K562 (cell line): ENCODE measurements around the gene MRPS18B. TPM values are rescaled to one million over a fixed set of nuclear protein-coding genes. Genes with fewer than 3 reads are reported as not detected.

Source experiments
- BMI1 ChIP-seq: fragments of 150-350 bp; IDR thresholded peaks from 2 replicates; pipeline ENCODE4 v1.6.1; 2014; ENCODE audit warnings: low read length
- BRD9 ChIP-seq: fragments of 450-650 bp; IDR thresholded peaks from 2 replicates; pipeline ENCODE4 v1.6.1; 2018; ENCODE audit warnings: low read depth; ENCODE audit not compliant: partially characterized antibody
- CBFA2T2 ChIP-seq: fragments of 450-650 bp; conservative IDR thresholded peaks from 2 replicates; pipeline ENCODE4 v1.6.1; 2017; ENCODE audit warnings: mild to moderate bottlenecking
- E2F3 ChIP-seq: fragments of 250-450 bp; sonication (Bioruptor Pico); IDR thresholded peaks from 2 replicates; pipeline ENCODE4 v1.4.0; 2020; ENCODE audit warnings: mild to moderate bottlenecking
- HIVEP1 ChIP-seq: fragments of 250-450 bp; sonication (Bioruptor Pico); IDR thresholded peaks from 2 replicates; pipeline ENCODE4 v1.4.0; 2020; ENCODE audit warnings: mild to moderate bottlenecking
- HMG20A ChIP-seq: fragments of 450-650 bp; formaldehyde crosslinking; conservative IDR thresholded peaks from 2 replicates; pipeline ENCODE4 v1.4.0; 2020; ENCODE audit warnings: mild to moderate bottlenecking, mixed read lengths
- HMGN3 ChIP-seq: IDR thresholded peaks from 2 replicates; pipeline ENCODE4 v1.6.1; 2011; ENCODE audit warnings: borderline replicate concordance, low read depth, mild to moderate bottlenecking, mixed read lengths, low read length; ENCODE audit not compliant: insufficient read length; ENCODE audit errors: extremely low read depth
- IRF2 ChIP-seq: sonication (generic); formaldehyde crosslinking; IDR thresholded peaks from 2 replicates; pipeline ENCODE4 v1.8.1; 2022; ENCODE audit warnings: mild to moderate bottlenecking, missing genetic modification reagents
- LCOR ChIP-seq: sonication (generic); formaldehyde crosslinking; IDR thresholded peaks from 2 replicates; pipeline ENCODE4 v1.8.0; 2022; ENCODE audit warnings: mild to moderate bottlenecking, missing genetic modification reagents
- NKRF ChIP-seq: fragments of 450-650 bp; IDR thresholded peaks from 2 replicates; pipeline ENCODE4 v1.6.1; 2016; ENCODE audit warnings: borderline replicate concordance
- NR1H2 ChIP-seq: sonication (generic); formaldehyde crosslinking; IDR thresholded peaks from 2 replicates; pipeline ENCODE4 v1.4.0; 2020; ENCODE audit warnings: mild to moderate bottlenecking, missing genetic modification reagents
- RBBP5 ChIP-seq: fragments of 200-600 bp; sonication (generic); IDR thresholded peaks from 2 replicates; pipeline ENCODE4 v1.6.1; 2012; ENCODE audit warnings: borderline replicate concordance, mild to moderate bottlenecking, low read length, control low read depth, inconsistent platforms; ENCODE audit not compliant: insufficient read depth, poor library complexity, severe bottlenecking
- RBM14 ChIP-seq: fragments of 200-400 bp; formaldehyde crosslinking; IDR thresholded peaks from 2 replicates; pipeline ENCODE4 v1.6.1; 2018; ENCODE audit warnings: low read depth, mild to moderate bottlenecking, low read length, moderate library complexity, borderline replicate concordance; ENCODE audit not compliant: insufficient read depth
- RBM15 ChIP-seq: fragments of 200-400 bp; formaldehyde crosslinking; IDR thresholded peaks from 2 replicates; pipeline ENCODE4 v1.6.1; 2018; ENCODE audit warnings: mild to moderate bottlenecking, low read length, moderate library complexity; ENCODE audit not compliant: insufficient read depth
- SAFB ChIP-seq: fragments of 200-400 bp; formaldehyde crosslinking; IDR thresholded peaks from 2 replicates; pipeline ENCODE4 v1.6.1; 2017; ENCODE audit warnings: low read depth, low read length, borderline replicate concordance
- SAFB2 ChIP-seq: fragments of 200-400 bp; formaldehyde crosslinking; IDR thresholded peaks from 2 replicates; pipeline ENCODE4 v1.6.1; 2018; ENCODE audit warnings: borderline replicate concordance, low read length, low read depth, moderate library complexity; ENCODE audit not compliant: severe bottlenecking
- SMAD4 ChIP-seq: fragments of 250-450 bp; sonication (Bioruptor Pico); conservative IDR thresholded peaks from 2 replicates; pipeline ENCODE4 v1.8.0; 2021; ENCODE audit warnings: inconsistent platforms, mild to moderate bottlenecking, moderate library complexity
- SOX6 ChIP-seq: fragments of 450-650 bp; IDR thresholded peaks from 2 replicates; pipeline ENCODE4 v1.6.1; 2014; ENCODE audit warnings: mild to moderate bottlenecking
- SREBF2 ChIP-seq: sonication (generic); formaldehyde crosslinking; IDR thresholded peaks from 2 replicates; pipeline ENCODE4 v1.4.0; 2020; ENCODE audit warnings: mild to moderate bottlenecking, missing genetic modification reagents
- TAF7 ChIP-seq: fragments of 450-650 bp; IDR thresholded peaks from 2 replicates; pipeline ENCODE4 v1.6.1; 2016; ENCODE audit warnings: missing genetic modification characterization, missing compliant biosample characterization
- TAL1 ChIP-seq: fragments of 450-650 bp; IDR thresholded peaks from 2 replicates; pipeline ENCODE4 v1.6.1; 2016; ENCODE audit warnings: mild to moderate bottlenecking
- ZNF239 ChIP-seq: fragments of 250-450 bp; sonication (Bioruptor Pico); IDR thresholded peaks from 2 replicates; pipeline ENCODE4 v1.4.0; 2020; ENCODE audit warnings: mild to moderate bottlenecking
- ZNF77 ChIP-seq: fragments of 250-450 bp; sonication (Bioruptor Pico); IDR thresholded peaks from 2 replicates; pipeline ENCODE4 v1.5.0; 2020
- polyA plus RNA-seq, 8 experiments: library from polyadenylated mRNA; depleted of rRNA in 4 of 8; stranded (reverse) in 5 of 8; unstranded in 3 of 8; fragments of >200 nt; fragmentation: Nextera tagmentation in 2 of 8; fragmentation: Illumina TruSeq in 1 of 8; extraction: Ambion mirVana in 2 of 8; extraction: Trizol in 1 of 8; gene quantifications; 2 replicates each; pipeline versions ENCODE4 v1.2.1 to v1.2.3, GENCODE V29; 2011 to 2014; ENCODE audit warnings: inconsistent platforms in 1 of 8, missing spikeins in 1 of 8
- total RNA-seq, 7 experiments: library from RNA; depleted of rRNA in 6 of 7; stranded (reverse); fragments of >200 nt in 6 of 7; fragmentation: Illumina TruSeq in 2 of 7; extraction: Trizol in 2 of 7; gene quantifications; 2 replicates each; pipeline versions ENCODE4 v1.2.1 to v1.2.3, GENCODE V29; 2011 to 2021; ENCODE audit warnings: low replicate concordance in 1 of 7
- TF ChIP-seq, protein P1 (sequence below): fragments of 150-350 bp; conservative IDR thresholded peaks from 2 replicates; pipeline ENCODE4 v1.6.1; 2014; ENCODE audit warnings: low read length

The MRPS18B gene
- total and polyA plus RNA-seq, 9 of the 15 experiments (the other 6 are each of a cell fraction or from before 2014, with no cell fraction given) = 132 to 383 (median 178) TPM

DNA sequence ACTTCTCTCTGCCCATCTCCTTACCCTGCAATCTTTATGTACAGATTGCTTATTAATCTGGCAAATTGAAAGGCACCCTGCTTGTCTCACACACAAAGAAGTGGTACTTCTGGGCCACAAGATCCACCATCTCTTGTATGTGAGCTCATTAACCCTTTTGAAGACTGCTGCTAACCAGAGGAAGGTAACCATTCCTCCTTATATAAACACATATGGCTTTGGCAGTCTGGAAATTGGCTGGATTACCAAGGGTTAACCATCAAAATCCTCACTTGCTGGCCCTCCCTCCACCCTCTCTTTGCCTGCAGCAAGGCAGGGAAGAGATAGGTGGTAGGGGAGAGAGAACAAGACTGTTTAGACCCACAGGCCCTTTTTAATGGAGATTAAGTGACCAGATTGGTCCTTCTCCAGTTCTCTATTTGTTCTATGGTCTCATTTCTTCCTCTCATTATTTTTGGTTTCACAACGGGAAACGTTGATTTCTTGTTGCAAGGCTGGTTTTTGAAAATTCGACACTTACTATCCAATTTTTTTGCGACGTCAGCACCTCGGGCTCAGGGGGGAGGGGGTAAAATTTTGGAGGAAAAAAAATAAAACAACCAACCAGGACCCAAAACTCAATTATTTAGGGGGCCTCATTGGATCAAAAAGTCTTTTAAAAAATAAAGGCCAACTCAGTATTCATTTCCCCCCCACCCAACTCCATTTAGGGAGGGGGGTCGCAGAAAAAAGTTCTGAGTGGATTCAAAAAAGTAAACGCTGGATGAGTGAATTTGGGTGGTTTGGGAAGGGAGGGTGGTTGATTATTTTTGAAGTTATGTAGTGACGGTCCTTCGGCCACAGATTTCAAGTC is 1.5 kb upstream of the MRPS18B start (continued):
- TF ChIP-seq RBM14 (no peak), BRD9 (no peak), CBFA2T2 (no peak; the same call in 1 of the 2 replicates), LCOR (CRISPR knock-in tag) (peak; percentile 85; the same call in 1 of the 2 replicates), NR1H2 (CRISPR knock-in tag) (no peak), RBBP5 (no peak), SREBF2 (no peak), TAF7 (tag) (no peak), BMI1 (no peak), ZNF77 (CRISPR knock-in tag) (no peak), HMG20A (CRISPR knock-in tag) (no peak), RBM15 (no peak), HMGN3 (no peak), IRF2 (no peak), NKRF (no peak), SMAD4 (CRISPR knock-in tag) (no peak), SOX6 (no peak; the same call in none of the 2 replicates), HIVEP1 (no peak), SAFB2 (no peak), SAFB (no peak), ZNF239 (no peak), TAL1 (no peak), E2F3 (CRISPR knock-in tag) (no peak)
- TF ChIP-seq, protein P1, sequence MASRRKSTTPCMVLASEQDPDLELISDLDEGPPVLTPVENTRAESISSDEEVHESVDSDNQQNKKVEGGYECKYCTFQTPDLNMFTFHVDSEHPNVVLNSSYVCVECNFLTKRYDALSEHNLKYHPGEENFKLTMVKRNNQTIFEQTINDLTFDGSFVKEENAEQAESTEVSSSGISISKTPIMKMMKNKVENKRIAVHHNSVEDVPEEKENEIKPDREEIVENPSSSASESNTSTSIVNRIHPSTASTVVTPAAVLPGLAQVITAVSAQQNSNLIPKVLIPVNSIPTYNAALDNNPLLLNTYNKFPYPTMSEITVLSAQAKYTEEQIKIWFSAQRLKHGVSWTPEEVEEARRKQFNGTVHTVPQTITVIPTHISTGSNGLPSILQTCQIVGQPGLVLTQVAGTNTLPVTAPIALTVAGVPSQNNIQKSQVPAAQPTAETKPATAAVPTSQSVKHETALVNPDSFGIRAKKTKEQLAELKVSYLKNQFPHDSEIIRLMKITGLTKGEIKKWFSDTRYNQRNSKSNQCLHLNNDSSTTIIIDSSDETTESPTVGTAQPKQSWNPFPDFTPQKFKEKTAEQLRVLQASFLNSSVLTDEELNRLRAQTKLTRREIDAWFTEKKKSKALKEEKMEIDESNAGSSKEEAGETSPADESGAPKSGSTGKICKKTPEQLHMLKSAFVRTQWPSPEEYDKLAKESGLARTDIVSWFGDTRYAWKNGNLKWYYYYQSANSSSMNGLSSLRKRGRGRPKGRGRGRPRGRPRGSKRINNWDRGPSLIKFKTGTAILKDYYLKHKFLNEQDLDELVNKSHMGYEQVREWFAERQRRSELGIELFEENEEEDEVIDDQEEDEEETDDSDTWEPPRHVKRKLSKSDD = no peak
